C4-2B (cell line): ENCODE measurements around the gene IL21.
"Not testable (repeated sequence)": the region's sequence is repeated elsewhere in the genome, so short reads cannot be mapped to it uniquely, and the experiment has no call there.

ENCODE experiments used
- H3K27ac ChIP-seq: fragments of 450-650 bp; 2 replicates; pipeline ENCODE4 v1.5.1; 2017
- ZFX ChIP-seq: fragments of 450-650 bp; IDR thresholded peaks from 2 replicates; pipeline ENCODE4 v1.6.1; 2017
- TF ChIP-seq, protein P1 (sequence below): fragments of 450-650 bp; conservative IDR thresholded peaks from 2 replicates; pipeline ENCODE4 v1.5.1; 2017; ENCODE audit warnings: mild to moderate bottlenecking

IL21 gene

DNA sequence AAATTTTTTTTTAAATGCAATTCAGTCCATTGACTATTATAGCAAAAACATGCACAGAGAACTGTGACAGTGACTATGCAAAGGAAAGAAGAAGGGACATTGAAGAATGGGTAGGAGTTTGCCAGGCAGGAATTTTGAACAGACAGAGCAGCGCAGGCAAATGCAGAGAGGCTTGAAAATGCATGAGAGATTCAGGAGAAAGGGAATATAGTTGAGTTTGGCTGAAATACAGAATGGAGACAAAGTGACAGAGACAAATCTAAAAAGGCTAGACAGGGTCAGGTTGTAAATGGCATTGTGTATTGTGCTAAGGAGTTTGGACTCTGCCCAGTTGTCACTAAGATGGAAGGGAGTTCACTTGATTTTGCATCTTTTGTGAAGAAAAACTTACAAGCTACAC, 42.4 kb upstream of the IL21 start:
- no peak overlapping the region for H3K27ac ChIP-seq
- TF ChIP-seq, protein P1, sequence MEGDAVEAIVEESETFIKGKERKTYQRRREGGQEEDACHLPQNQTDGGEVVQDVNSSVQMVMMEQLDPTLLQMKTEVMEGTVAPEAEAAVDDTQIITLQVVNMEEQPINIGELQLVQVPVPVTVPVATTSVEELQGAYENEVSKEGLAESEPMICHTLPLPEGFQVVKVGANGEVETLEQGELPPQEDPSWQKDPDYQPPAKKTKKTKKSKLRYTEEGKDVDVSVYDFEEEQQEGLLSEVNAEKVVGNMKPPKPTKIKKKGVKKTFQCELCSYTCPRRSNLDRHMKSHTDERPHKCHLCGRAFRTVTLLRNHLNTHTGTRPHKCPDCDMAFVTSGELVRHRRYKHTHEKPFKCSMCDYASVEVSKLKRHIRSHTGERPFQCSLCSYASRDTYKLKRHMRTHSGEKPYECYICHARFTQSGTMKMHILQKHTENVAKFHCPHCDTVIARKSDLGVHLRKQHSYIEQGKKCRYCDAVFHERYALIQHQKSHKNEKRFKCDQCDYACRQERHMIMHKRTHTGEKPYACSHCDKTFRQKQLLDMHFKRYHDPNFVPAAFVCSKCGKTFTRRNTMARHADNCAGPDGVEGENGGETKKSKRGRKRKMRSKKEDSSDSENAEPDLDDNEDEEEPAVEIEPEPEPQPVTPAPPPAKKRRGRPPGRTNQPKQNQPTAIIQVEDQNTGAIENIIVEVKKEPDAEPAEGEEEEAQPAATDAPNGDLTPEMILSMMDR = no peak
- TF ChIP-seq ZFX = no peak

DNA sequence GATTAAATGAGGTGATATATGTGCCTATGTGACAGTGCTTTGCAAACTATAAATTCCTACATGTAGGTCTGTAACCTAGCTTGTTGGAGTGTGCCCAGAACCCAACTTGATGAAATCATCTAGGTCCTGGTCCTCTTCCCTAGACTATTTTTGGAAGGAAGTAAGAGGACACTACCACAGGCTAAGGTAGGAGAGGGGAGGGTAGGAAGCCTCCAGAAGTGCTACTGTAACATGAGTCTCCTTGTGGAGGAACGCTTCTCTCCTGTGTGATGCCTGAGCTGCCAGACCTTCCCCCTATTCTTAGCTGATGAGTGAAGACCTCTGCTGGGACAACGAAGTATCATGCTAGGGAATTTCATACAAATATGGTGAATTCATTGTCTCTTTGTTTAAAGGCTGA, 41.8 kb upstream of the IL21 start:
- no peak overlapping the region for H3K27ac ChIP-seq
- no peak for TF ChIP-seq ZFX
- TF ChIP-seq, protein P1 = no peak

DNA sequence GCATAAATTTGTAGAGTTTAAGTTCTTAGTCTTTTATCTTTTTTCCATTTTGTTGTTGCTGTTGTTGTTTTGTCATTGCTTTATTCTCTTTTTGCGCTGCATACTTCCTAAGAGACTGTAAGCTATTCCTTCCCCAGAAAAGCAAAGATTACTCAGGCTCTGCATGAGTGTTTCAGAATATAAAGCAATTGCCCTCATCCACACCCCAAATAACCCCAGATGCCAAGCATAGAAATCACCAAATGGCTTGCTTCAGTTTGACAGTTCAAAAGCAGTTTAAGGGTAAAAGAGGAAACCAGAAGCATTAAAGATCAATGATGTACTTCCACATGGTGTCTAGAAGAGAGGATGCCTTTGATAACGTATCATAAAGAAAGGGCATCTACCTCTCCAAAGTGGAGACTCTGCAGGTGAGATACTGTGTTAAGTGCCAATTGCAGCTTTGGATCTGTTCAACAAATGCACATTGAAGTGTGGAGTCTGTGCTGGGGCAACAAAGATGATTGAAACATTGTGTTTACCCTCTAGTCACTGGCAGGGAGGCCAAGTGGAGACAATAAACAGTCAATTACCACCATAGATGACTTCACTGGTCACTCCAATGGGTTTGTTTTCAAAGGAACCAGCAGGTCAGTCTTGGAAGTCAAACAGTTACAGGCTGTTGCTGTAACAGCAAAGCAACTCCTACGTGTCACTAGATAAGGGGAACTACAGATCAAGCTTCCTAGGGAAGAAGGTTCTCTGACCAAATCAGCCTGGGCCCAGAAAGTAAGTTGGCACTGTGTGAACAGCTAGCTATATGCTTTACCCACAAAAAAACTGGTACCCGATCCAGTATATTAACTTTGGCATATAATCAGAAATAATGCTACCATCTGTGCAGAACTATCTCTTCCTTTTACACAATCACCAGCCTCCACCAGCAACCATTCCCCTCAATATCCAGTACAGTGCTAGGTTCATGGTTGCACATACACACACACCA, 40.6 kb upstream of the IL21 start:
- no peak overlapping the region for H3K27ac ChIP-seq
- TF ChIP-seq, protein P1 = no peak
- no peak for TF ChIP-seq ZFX

DNA sequence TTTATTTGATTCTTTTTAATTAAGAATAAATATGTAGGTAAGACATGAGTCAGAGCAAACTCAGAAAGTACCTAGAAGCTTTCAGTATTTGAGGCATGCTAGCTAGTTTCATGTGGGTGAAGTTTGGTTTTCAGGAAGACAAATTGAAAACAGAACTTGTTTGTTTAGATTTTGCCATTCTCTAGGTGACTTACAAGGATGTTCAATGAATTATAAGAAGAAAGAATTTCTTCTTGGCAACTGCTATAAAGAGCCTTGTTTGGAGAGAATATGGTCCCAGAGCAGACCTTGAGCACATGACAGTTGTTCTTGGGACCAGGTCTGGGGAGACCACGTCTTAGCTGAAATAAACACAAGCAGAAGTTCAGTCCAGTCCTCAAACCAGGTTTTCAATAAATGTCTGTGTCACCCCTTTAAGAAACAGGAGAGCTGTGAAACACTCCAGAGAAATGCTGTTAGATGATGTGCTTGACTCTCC, 38.0 kb upstream of the IL21 start:
- TF ChIP-seq, protein P1 = no peak
- TF ChIP-seq ZFX = no peak
- H3K27ac ChIP-seq = no peak overlapping the region

DNA sequence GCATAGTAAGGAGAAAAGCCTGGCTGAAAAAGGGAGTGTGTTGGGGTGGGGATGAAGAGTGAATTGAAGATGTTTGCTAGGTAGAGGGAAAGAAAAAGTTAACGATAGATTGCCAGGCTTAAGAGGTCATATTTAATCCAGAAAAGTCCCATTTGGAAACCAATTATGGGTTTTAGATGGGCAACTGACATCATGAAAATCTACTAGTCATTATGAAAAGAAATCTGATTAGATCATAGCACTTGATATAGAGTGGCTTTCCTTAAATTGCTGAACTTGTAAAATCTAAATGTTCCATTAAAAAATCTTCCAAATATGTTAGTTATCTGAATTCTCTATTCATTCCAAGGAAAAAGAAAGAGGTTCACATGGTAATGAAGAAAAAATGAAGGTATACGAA, 37.5 kb upstream of the IL21 start:
- no peak overlapping the region for H3K27ac ChIP-seq
- TF ChIP-seq, protein P1 = no peak
- no peak for TF ChIP-seq ZFX

DNA sequence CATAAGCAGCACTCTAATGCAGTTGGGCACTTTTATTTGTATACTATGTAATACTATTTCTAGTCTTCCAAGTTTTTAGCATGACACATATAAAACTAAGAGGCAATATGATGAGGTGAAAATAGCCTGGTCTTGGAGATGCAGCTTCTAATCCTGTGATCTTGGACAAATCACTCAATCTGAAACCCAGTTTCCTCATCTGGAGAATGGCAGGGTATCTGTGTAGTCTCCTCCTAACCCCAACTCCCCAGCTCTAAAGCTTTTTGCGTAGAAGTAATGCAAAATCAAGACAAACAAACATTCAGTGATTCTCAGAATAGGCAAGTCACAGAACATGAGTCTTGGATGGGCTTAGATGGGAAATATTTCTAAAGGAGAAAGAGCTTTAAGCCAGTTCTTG, 36.7 kb upstream of the IL21 start:
- no peak for TF ChIP-seq ZFX
- TF ChIP-seq, protein P1 = no peak
- H3K27ac ChIP-seq = no peak overlapping the region

DNA sequence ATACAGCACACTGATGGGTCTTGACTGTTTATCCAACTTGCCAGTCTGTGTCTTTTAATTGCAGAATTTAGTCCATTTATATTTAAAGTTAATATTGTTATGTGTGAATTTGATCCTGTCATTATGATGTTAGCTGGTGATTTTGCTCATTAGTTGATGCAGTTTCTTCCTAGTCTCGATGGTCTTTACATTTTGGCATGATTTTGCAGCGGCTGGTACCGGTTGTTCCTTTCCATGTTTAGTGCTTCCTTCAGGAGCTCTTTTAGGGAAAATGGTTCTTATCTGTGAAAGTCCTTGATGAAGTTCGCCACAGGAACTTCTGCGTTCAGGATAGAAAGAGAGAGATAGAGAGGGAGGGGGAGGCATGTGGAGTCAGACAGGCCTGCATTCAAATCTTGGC, 35.7 kb upstream of the IL21 start:
- not testable (repeated sequence) for H3K27ac ChIP-seq
